Calu3 (cell line): ENCODE results near the gene PRKAB1. TPM values are rescaled to one million over a fixed set of nuclear protein-coding genes. Genes with fewer than 3 reads are reported as not detected.

ENCODE experiments used
- BruUV-seq: library from RNA; stranded (reverse); fragments of 400-500 nt; replicated peaks from 2 replicates; lab custom pipeline; 2021; lab: Mats Ljungman, UMichigan
- CTCF ChIA-PET: fragments of 300-600 bp; sonication (Branson Sonifier 250); formaldehyde crosslinking; loops from one replicate; lab custom pipeline; 2022; ENCODE audit warnings: antibody characterized with exemption; lab: Charles Lee
- DNase-seq: peaks from one replicate; pipeline ENCODE4 v3.0.0; 2022
- H3K27ac Mint-ChIP-seq: one replicate; pipeline ENCODE4 v1.8.0; 2022; ENCODE audit warnings: mixed read lengths; ENCODE audit not compliant: unreplicated experiment
- H3K27me3 Mint-ChIP-seq: one replicate; pipeline ENCODE4 v1.8.0; 2022; ENCODE audit warnings: mixed read lengths; ENCODE audit not compliant: unreplicated experiment
- H3K36me3 Mint-ChIP-seq: one replicate; pipeline ENCODE4 v1.8.0; 2022; ENCODE audit warnings: mild to moderate bottlenecking, moderate library complexity, mixed read lengths; ENCODE audit not compliant: insufficient read depth, unreplicated experiment
- H3K4me1 Mint-ChIP-seq: one replicate; pipeline ENCODE4 v1.8.0; 2022; ENCODE audit warnings: mild to moderate bottlenecking, low read depth, mixed read lengths; ENCODE audit not compliant: unreplicated experiment
- H3K4me3 Mint-ChIP-seq: one replicate; pipeline ENCODE4 v1.8.0; 2022; ENCODE audit warnings: mild to moderate bottlenecking, low read depth, moderate library complexity, mixed read lengths; ENCODE audit not compliant: unreplicated experiment
- H3K9me3 Mint-ChIP-seq: one replicate; pipeline ENCODE4 v1.8.0; 2022; ENCODE audit warnings: low read depth, mixed read lengths; ENCODE audit not compliant: unreplicated experiment
- intact Hi-C: fragments of 100-400 bp; cut with micrococcal nuclease; formaldehyde crosslinking; loops from one replicate; pipeline ENCODE4 v1.10.0; 2022; ENCODE audit not compliant: unreplicated experiment
- total RNA-seq: library from RNA; stranded (reverse); gene quantifications from 2 replicates; pipeline ENCODE4 v1.2.3, GENCODE V29; 2022
- TF ChIP-seq, protein P1 (sequence below): fragments of 200-600 bp; IDR thresholded peaks from one replicate; pipeline ENCODE4 v1.8.0; 2022; ENCODE audit warnings: antibody characterized with exemption; ENCODE audit not compliant: unreplicated experiment

PRKAB1 gene
- total RNA-seq, 1 experiment from 2014 or later = 82.7 TPM

DNA sequence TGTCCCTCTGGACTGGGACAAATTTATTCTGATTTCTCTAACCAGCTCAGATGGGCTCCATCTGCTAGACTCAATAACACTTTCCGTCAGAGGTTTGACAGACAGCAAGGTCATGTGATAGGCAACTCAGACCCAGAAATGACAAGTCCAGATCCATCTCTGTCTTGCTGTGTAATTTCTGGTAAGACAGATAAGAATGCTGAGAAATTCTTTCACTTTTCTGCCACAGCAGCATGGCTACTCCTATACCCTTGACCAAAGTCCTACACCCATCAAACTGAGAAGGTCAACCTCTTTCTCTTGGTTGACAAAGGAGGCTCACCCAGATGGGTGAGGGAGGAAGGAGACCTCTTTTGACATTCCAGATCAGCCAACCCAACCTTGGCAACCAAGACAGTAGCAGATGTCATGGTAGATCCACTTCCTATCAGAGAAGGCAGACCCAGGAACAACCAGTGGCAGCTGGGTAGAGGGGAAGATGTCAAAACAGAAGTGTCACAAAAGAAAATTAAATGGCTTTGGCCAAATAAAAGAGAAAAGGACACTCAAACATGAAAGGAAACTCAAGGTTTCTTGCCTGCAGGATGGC, 36.9 kb upstream of the PRKAB1 start:
- Mint-ChIP-seq H3K36me3 (no peaks in the 10 kb centered on the region), H3K27ac (no peak overlapping the region), H3K27me3 (peaks cover 26% of the 10 kb centered on the region), H3K9me3 (no peaks in the 10 kb centered on the region), H3K4me3 (no peak overlapping the region), H3K4me1 (peaks cover 9% of the 10 kb centered on the region)
- no TSS peak for BruUV-seq
- intact Hi-C loops = no loop called here
- CTCF ChIA-PET = no interaction called here
- DNase-seq = no peak
- TF ChIP-seq, protein P1, sequence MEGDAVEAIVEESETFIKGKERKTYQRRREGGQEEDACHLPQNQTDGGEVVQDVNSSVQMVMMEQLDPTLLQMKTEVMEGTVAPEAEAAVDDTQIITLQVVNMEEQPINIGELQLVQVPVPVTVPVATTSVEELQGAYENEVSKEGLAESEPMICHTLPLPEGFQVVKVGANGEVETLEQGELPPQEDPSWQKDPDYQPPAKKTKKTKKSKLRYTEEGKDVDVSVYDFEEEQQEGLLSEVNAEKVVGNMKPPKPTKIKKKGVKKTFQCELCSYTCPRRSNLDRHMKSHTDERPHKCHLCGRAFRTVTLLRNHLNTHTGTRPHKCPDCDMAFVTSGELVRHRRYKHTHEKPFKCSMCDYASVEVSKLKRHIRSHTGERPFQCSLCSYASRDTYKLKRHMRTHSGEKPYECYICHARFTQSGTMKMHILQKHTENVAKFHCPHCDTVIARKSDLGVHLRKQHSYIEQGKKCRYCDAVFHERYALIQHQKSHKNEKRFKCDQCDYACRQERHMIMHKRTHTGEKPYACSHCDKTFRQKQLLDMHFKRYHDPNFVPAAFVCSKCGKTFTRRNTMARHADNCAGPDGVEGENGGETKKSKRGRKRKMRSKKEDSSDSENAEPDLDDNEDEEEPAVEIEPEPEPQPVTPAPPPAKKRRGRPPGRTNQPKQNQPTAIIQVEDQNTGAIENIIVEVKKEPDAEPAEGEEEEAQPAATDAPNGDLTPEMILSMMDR = no peak

DNA sequence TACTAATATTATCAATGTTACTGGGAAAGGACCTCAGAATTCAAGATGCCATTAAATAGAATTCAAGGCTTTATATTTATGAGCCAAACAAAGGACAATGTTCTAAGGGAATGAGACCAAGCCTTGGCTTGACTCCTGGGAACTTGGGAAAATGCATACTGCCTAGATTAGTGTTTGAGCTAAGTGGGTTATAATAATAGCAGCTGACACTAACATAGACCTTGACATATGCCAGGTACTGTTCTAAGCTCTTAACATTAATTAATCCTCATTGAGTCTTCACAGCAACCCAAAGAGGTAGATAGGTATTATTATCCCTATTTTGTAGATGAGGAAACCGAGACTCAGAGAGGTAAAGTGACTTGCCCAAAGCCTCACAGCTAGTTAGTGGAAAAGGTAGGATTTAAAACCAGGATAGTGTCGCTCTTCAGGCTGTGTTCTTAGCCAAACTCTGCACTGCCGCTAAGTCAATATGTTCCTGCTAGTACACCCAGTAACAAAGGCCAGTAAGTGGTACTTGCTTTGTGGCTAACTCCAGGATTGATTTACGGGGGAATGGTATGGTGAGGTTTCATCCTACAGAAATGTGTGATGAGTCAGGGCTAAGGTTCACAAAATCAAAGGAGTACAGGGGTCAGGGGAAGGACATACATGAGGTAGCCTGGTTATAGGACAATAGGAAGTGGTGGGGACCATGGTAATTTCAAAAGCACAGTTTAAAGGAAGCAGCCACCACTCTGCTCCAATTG, 35.8 kb upstream of the PRKAB1 start:
- DNase-seq = no peak
- intact Hi-C loops = no loop called here
- no TSS peak for BruUV-seq
- CTCF ChIA-PET = no interaction called here
- Mint-ChIP-seq H3K4me1 (peaks cover 9% of the 10 kb centered on the region), H3K36me3 (no peaks in the 10 kb centered on the region), H3K27me3 (peaks cover 36% of the 10 kb centered on the region), H3K4me3 (no peak overlapping the region), H3K9me3 (no peaks in the 10 kb centered on the region), H3K27ac (no peak overlapping the region)
- TF ChIP-seq, protein P1 = no peak

DNA sequence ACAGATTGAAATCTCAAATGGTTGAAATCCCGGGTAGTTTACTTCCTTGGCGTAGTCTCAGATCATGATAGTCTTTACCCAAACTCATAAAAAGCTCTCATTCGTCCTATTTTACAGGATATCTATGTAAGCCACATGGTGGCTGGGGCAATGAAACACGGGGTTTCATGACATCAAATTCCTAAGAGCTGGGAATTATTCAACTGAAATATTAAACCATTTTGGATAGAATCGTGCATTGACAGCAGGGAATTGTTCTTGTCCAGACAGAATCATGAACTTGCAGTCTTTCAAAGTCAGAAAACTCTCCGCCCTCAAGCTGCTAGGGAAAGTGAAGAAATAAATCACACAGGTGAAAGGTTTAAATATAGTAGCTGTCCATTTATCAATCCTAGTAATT, 33.2 kb upstream of the PRKAB1 start:
- no peak for DNase-seq
- intact Hi-C loops = no loop called here
- no TSS peak for BruUV-seq
- Mint-ChIP-seq H3K9me3 (no peaks in the 10 kb centered on the region), H3K4me1 (peaks cover 9% of the 10 kb centered on the region), H3K27me3 (peaks cover 62% of the 10 kb centered on the region), H3K4me3 (no peak overlapping the region), H3K27ac (no peak overlapping the region), H3K36me3 (no peaks in the 10 kb centered on the region)
- TF ChIP-seq, protein P1 = no peak
- CTCF ChIA-PET = no interaction called here

DNA sequence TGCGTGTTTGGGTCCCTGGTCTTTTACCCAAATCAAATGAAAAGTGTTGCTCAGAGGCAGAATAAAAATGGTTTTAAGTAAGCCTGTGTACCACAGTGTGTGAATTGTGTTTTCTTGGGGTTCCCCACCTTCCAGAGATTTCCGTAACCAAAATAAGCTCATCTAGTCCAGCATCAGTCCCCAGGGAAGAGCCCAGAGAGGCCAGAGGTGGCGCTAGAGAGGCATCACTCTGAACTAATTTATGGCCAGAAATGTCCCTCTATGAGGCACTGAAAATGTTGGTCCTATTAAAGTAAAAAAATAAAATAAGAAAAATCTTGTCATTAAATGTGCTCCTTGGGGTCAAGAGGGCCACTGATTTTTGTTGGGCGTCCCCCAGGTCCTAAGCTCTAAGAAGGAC, 24.9 kb upstream of the PRKAB1 start:
- Mint-ChIP-seq H3K9me3 (peaks cover 2% of the 10 kb centered on the region), H3K27me3 (peaks cover 26% of the 10 kb centered on the region), H3K36me3 (no peaks in the 10 kb centered on the region), H3K27ac (no peak overlapping the region), H3K4me3 (no peak overlapping the region), H3K4me1 (no peaks in the 10 kb centered on the region)
- TF ChIP-seq, protein P1 = no peak
- BruUV-seq = no TSS peak
- no peak for DNase-seq
- intact Hi-C loops = no loop called here
- CTCF ChIA-PET = no interaction called here
